OCI-LY1 (cell line): ENCODE data around the gene AP2A2.

Experiments
- CTCF ChIP-seq: fragments of 200-600 bp; sonication (generic), shearing (Covaris generic); IDR thresholded peaks from 2 replicates; pipeline ENCODE4 v1.5.1; 2017; ENCODE audit warnings: mild to moderate bottlenecking, antibody characterized with exemption, low read length, moderate library complexity, mixed read lengths
- EZH2 ChIP-seq: fragments of 200-600 bp; sonication (generic), shearing (Covaris generic); IDR thresholded peaks from 2 replicates; pipeline ENCODE4 v1.8.0; 2017; ENCODE audit warnings: borderline replicate concordance, mixed run types, mild to moderate bottlenecking, antibody characterized with exemption, low read length, moderate library complexity, mixed read lengths

DNA sequence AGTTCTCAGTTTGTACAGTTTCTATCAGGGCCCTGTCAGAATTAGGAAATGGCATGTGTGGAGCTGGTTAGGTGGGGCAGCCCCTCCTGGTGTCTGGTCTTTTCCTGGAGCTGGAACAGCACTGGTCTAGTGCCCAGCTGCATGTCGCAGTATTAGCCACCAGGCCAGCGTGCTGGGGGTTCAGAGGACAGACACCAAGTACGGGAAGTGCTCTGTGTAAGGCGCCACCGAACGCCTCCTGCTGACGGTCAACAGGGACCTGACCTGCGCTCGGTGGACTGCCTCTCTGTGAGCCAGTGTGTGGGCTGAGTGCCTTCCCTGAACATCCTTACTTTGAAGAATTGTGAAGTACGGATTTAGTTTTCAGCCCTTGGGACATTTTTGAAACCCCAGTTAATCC lies 33.9 kb downstream of the AP2A2 start:
- TF ChIP-seq CTCF (no peak), EZH2 (no peak)
